Activated T-cell treated with anti-CD3 and anti-CD28 coated beads for 1 hour (primary cell): ENCODE results near the gene ODAD4.
"Not testable (repeated sequence)": the region's sequence is repeated elsewhere in the genome, so short reads cannot be mapped to it uniquely, and the experiment has no call there.

Experiments used
- DNase-seq: peaks from one replicate; pipeline ENCODE4 v3.0.0-alpha.2; 2020; ENCODE audit warnings: low read depth

ODAD4 gene

DNA sequence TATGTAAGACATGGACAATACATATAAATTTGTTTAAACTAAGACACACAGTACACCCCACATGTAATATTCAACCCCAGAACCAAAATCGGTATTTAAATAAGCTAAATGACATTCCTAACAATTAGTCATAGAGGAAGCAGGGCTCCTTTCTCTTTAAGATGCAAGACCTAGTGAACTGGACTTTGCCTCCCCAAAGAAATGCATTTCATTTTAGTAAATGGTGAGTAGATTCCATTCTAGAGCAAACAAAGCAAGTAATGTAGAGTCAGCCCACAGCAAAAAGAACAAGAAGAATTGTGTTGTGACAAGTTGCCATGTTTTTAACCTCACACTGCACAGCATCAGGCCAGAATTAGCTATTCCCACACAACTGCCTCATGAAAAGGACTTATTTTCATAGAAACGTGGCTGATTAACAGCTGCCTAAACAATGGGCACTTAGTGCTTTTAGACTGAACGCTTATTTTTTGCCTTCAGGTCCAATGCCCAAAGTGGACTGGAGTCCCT lies 72.4 kb downstream of the ODAD4 start:
- DNase-seq = no peak

DNA sequence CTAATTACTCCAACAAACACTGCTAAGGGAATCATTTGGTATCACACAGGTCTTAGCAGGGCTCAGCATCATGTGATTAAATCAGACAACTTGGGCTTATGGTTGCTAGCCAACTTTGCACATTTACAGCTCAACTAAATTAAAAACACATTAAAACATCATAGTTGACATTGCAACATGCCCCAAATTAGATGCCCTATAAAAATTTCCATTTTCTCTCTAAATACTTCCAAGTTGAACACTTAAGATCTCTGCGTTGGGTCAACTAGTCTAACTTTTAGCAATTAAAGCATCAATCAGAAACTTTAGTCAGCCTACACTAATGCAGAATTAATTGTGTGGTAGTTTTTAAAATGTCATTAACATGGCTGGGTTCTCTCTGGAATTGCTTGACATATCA lies 74.7 kb downstream of the ODAD4 start:
- no peak for DNase-seq

DNA sequence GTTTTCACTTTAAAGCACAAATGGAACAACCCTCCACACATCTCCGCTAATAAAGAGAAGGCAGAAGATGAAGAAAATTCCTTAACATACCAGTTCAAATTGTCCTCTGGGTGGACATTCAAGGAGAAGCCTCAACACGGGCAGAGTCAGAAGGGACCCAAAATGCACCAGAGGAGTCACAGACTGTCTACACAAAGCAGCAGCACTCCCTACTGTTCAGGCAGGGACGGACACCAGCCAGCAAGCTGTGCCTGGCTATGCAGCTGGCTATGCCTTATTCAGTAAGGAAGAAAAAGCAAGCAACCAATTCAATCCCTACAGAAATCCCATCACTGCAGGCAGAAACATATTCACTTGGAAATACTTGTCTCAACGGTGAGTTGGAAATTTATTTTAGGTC lies 78.8 kb downstream of the ODAD4 start:
- no peak for DNase-seq

DNA sequence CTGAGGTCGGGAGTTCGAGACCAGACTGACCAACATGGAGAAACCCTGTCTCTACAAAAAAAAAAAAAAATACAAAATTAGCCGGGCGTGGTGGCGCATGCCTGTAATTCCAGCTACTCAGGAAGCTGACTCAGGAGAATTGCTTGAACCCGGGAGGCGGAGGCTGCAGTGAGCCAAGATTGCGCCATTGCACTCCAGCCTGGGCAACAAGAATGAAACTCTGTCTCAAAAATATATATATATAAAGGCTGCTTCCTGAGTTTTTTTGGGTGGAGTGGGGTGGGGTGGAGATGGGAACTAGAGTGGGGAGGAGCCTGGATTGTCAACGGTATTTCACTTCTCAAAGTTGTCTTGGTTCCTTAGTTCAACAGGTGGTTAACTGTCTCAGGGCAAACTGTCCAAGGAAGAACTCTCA lies 79.9 kb downstream of the ODAD4 start:
- not testable (repeated sequence) for DNase-seq

DNA sequence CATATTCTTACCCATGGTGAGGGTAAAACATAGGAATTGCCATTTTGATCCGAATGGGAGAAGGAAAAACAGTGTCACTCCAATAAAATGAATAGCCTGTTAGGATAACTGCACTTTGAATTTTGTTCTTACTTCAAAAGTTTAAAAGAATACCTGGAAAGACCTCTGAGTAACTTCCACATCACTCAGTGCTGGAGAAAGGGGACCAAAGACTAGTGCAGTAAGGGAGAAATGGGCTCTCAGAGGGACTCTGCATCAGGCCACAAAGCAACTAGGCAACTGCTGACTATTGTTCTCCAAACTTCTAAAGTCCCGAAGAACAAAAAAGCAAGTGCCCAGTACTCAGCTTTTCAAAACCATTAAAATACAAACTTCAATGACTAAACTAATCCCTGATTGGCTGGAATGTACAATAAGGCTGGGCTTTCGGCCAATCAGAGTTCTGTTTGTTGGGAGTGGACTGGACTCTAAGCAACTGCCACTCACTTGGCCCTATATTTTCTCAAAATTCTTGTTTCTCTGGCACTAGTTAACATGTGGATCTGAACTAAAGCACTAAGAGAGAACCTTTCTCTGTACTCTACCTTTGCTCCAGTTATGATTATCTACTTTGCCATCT lies 80.6 kb downstream of the ODAD4 start:
- DNase-seq = no peak

DNA sequence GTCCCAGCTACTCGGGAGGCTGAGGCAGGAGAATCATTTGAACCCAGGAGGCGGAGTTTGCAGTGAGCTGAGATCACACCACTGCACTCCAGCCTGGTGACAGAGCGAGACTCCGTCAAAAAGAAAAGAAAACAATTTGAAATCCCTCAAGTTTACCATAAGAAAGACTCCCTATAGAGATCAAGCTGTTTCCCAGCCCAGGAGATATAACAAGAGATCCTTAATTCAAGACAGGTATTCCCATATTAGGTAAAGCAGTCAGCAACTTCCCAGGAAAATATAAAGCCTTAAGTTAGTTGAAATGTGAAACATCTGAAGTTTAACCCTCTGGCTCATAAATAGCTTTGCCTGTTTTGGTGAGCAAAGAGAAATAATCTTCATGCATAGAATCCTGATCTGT lies 81.9 kb downstream of the ODAD4 start:
- DNase-seq = not testable (repeated sequence)

DNA sequence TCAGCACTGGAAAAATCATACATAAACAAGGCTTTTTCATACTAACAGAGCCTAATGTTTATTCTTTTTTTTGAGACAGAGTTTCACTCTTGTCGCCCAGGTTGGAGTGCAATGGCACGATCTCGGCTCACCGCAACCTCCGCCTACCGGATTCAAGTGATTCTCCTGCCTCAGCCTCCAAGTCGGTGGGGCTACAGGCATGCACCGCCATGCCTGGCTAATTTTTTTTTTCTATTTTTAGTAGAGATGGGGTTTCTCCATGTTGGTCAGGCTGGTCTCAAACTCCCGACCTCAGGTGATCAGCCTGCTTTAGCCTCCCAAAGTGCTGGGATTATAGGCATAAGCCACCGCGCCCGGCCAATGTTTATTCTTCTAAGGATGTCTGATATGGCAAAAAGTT lies 83.3 kb downstream of the ODAD4 start:
- not testable (repeated sequence) for DNase-seq
